Endothelial cell (in vitro differentiated cells): ENCODE data around the gene RORC. TPM values are rescaled to one million over a fixed set of nuclear protein-coding genes. Genes with fewer than 3 reads are reported as not detected.

Experiments used
- DNase-seq: peaks from one replicate; pipeline ENCODE4 v3.0.0; 2021; ENCODE audit warnings: low spot score
- H3K27ac Mint-ChIP-seq: one replicate; pipeline ENCODE4 v1.8.0; 2021; ENCODE audit warnings: mixed read lengths, inconsistent platforms; ENCODE audit not compliant: unreplicated experiment
- H3K27me3 Mint-ChIP-seq: one replicate; pipeline ENCODE4 v1.8.0; 2021; ENCODE audit warnings: mild to moderate bottlenecking, moderate library complexity, mixed read lengths, inconsistent platforms; ENCODE audit not compliant: unreplicated experiment
- H3K36me3 Mint-ChIP-seq: one replicate; pipeline ENCODE4 v1.8.0; 2021; ENCODE audit warnings: mild to moderate bottlenecking, low read depth, mixed read lengths, inconsistent platforms; ENCODE audit not compliant: unreplicated experiment
- H3K4me1 Mint-ChIP-seq: one replicate; pipeline ENCODE4 v1.8.0; 2021; ENCODE audit warnings: mild to moderate bottlenecking, mixed read lengths, inconsistent platforms; ENCODE audit not compliant: unreplicated experiment
- H3K4me3 Mint-ChIP-seq: one replicate; pipeline ENCODE4 v1.8.0; 2021; ENCODE audit warnings: mild to moderate bottlenecking, mixed read lengths, inconsistent platforms; ENCODE audit not compliant: unreplicated experiment
- H3K9me3 Mint-ChIP-seq: one replicate; pipeline ENCODE4 v1.8.0; 2021; ENCODE audit warnings: mixed read lengths, inconsistent platforms; ENCODE audit not compliant: unreplicated experiment
- total RNA-seq: library from RNA; stranded (reverse); fragmentation: NEBNext Ultra II Directional; extraction: Animal tissue kit (Norgen Biotek cat#: 25700); gene quantifications from one replicate; pipeline ENCODE4 v1.2.1, GENCODE V29; 2021; ENCODE audit not compliant: unreplicated experiment
- TF ChIP-seq, protein P1 (sequence below): fragments of 200-600 bp; sonication (generic); IDR thresholded peaks from one replicate; pipeline ENCODE4 v1.5.0; 2021; ENCODE audit warnings: antibody characterized with exemption; ENCODE audit not compliant: unreplicated experiment

Gene RORC
- total RNA-seq, 1 donor from 2014 or later: 1.0 TPM

DNA sequence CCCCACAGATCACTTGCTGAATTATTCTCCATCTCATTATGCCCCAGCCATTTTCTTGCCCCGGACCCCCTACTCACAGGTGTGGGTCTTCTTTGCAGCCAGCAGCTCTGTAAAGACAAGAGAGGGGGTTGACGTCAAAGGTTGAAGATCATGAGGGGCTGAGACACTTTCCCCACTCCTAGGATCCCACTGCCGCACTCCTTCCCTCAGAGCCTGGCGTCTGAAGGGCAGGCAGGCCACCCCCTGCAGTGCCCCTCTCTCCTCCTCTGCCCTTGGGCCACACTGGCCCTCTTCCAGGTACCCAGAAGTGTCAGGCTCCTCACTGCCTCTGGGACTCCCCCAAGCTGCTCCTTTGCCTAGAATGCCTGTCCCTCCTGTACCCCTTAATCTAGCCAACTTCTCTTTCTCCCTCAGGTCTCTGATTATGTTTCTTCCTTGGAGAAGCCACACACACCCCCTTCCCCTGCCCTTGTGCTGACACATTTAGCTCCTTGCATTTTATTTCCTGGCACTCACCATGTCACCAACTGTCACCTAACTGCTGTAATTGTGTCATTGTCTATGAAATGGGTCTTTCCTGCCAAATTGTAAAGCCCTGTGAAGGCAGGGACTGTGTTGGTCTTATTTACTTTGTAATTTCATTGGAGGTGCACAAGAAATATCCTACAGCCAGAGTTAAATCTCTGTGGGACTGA, 2.1 kb downstream of the RORC start:
- TF ChIP-seq, protein P1, sequence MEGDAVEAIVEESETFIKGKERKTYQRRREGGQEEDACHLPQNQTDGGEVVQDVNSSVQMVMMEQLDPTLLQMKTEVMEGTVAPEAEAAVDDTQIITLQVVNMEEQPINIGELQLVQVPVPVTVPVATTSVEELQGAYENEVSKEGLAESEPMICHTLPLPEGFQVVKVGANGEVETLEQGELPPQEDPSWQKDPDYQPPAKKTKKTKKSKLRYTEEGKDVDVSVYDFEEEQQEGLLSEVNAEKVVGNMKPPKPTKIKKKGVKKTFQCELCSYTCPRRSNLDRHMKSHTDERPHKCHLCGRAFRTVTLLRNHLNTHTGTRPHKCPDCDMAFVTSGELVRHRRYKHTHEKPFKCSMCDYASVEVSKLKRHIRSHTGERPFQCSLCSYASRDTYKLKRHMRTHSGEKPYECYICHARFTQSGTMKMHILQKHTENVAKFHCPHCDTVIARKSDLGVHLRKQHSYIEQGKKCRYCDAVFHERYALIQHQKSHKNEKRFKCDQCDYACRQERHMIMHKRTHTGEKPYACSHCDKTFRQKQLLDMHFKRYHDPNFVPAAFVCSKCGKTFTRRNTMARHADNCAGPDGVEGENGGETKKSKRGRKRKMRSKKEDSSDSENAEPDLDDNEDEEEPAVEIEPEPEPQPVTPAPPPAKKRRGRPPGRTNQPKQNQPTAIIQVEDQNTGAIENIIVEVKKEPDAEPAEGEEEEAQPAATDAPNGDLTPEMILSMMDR: no peak
- peak overlapping the region; percentile 84 for H3K27ac Mint-ChIP-seq

DNA sequence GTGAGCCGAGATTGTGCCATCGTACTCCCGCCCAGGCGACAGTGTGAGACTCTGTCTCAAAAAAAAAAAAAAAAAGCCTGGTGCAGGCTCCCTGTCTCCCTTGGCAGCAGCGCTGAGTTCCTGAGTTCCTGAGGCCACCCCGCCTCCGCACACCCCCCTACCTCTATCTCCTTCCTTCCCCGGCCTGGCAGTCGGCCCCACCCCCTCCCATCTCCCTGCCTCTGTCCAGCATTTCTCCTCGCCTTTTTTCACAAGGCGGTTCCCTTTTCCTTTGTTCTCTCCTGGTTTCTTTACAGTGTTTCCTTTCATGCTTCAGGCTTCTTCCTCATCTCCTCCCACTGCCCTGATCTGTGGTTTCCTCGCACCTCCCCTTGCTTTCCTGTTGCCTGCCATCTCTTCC, 2.7 kb downstream of the RORC start:
- Mint-ChIP-seq H3K27ac (peak overlapping the region; percentile 84), H3K4me3 (peak overlapping the region; percentile 52), H3K27me3 (peaks cover 10% of the 10 kb centered on the region), H3K4me1 (peaks cover 61% of the 10 kb centered on the region), H3K36me3 (peaks cover 2% of the 10 kb centered on the region), H3K9me3 (no peaks in the 10 kb centered on the region)
- TF ChIP-seq, protein P1: no peak
- peak; percentile 69 for DNase-seq

More for the DNA sequence above, 2.1 kb downstream of the RORC start:
- no peak for DNase-seq
- Mint-ChIP-seq H3K4me1 (peaks cover 60% of the 10 kb centered on the region), H3K27me3 (peaks cover 10% of the 10 kb centered on the region), H3K9me3 (no peaks in the 10 kb centered on the region), H3K36me3 (no peaks in the 10 kb centered on the region), H3K4me3 (peak overlapping the region; percentile 52)

DNA sequence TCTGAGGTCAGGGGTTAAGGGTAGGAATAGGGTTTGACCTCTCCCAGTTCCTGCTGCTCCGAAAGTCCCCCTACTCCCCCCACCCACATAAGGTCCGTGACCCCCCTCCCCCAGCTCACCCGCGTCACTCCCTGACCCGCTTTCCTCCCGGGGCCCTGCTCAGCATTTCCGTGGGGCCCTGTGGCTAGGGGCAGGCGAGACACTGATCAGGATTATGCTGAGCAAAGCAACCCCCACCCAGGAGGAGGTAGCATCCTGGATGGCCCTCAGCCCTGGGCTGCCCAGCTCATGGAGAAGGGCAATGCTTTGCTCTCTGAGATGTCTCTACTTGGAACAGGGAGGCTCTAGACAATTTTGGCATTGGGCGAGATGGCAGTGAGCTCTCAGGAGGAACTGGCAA, 3.7 kb downstream of the RORC start:
- TF ChIP-seq, protein P1: no peak
- Mint-ChIP-seq H3K27me3 (peaks cover 14% of the 10 kb centered on the region), H3K4me3 (peak overlapping the region; percentile 72), H3K4me1 (peaks cover 66% of the 10 kb centered on the region), H3K36me3 (peaks cover 3% of the 10 kb centered on the region), H3K9me3 (no peaks in the 10 kb centered on the region), H3K27ac (peak overlapping the region; percentile 19)
- no peak for DNase-seq

GRCh38 chr1:151825751-151826660, 5.6 kb downstream of the RORC start:
- peaks cover 67% of the 10 kb centered on the region for H3K4me1 Mint-ChIP-seq
- no peak overlapping the region for H3K27ac Mint-ChIP-seq
- H3K4me3 Mint-ChIP-seq: no peak overlapping the region
- peaks cover 15% of the 10 kb centered on the region for H3K27me3 Mint-ChIP-seq
- H3K9me3 Mint-ChIP-seq: no peaks in the 10 kb centered on the region
- TF ChIP-seq, protein P1: no peak
- no peak for DNase-seq
- H3K36me3 Mint-ChIP-seq: peaks cover 3% of the 10 kb centered on the region

DNA sequence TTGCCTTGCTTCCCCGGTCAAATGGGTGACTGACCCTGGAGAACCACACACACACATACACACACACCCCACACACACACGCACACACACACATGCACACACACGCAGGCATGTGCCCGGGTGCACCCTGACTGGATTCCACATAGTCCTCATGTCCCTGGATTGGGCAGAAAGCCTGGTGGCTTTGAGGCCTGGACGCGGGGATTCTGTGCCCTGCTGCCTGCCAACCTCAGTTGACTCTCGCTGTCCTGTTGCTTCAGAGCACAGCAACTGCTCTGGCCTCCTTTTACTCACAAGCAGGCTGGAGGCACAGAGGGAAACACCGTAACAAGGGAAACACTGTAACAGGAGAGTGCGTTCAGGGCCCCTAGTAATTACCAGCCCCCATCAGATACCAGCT, 6.4 kb downstream of the RORC start:
- TF ChIP-seq, protein P1: no peak
- Mint-ChIP-seq H3K4me3 (no peak overlapping the region), H3K9me3 (no peaks in the 10 kb centered on the region), H3K27ac (no peak overlapping the region), H3K4me1 (peaks cover 61% of the 10 kb centered on the region), H3K27me3 (peaks cover 13% of the 10 kb centered on the region), H3K36me3 (peaks cover 3% of the 10 kb centered on the region)
- DNase-seq: no peak
